Measurements from ENCODE around the gene KRT76.

DNA sequence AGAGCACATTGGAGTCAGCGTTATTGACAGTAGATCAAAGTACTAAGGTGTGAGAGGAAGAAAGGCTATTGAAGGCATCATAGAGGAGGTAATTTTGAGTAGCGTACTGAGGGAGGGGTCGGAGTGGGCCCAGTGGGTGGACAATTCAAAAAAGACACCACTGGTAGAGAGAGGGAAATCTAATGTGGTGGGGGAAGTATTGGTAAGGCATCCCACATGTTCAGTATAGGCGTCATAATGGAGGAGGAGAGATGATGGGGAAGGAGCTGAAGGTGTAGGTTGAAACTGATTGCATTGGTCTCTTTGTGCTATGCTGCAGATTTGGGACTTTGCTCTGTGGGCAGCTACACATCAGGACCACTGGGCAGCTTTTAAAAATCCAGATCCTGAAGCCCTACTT, 50.1 kb downstream of the KRT76 start:
- TF ChIP-seq, protein P1, sequence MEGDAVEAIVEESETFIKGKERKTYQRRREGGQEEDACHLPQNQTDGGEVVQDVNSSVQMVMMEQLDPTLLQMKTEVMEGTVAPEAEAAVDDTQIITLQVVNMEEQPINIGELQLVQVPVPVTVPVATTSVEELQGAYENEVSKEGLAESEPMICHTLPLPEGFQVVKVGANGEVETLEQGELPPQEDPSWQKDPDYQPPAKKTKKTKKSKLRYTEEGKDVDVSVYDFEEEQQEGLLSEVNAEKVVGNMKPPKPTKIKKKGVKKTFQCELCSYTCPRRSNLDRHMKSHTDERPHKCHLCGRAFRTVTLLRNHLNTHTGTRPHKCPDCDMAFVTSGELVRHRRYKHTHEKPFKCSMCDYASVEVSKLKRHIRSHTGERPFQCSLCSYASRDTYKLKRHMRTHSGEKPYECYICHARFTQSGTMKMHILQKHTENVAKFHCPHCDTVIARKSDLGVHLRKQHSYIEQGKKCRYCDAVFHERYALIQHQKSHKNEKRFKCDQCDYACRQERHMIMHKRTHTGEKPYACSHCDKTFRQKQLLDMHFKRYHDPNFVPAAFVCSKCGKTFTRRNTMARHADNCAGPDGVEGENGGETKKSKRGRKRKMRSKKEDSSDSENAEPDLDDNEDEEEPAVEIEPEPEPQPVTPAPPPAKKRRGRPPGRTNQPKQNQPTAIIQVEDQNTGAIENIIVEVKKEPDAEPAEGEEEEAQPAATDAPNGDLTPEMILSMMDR (IDR thresholded peaks at IDR 0.05): no peak
- TF ChIP-seq ZFX (IDR thresholded peaks at IDR 0.05; ENCODE audit: borderline replicate concordance): no peak
